Esophagus muscularis mucosa (tissue), 4 donors: Measurements from ENCODE around the gene TRAF5. TPM values are rescaled to one million over a fixed set of nuclear protein-coding genes. Genes with fewer than 3 reads are reported as not detected.
A peak's percentile ranks its signal among the peaks of the same experiment; 100 is the strongest.

ENCODE experiments used
- DNase-seq: peaks from one replicate; pipeline ENCODE4 v3.0.0-alpha.2; 2017; ENCODE audit errors: extremely low spot score
- H3K27ac ChIP-seq, 4 donors: fragments of 200-600 bp; sonication (generic); replicated peaks in 1 of 4; 1 replicate in 3 of 4; 2 replicates in 1 of 4; pipeline ENCODE4 v1.5.1; 2016 to 2019; ENCODE audit warnings: mild to moderate bottlenecking in 1 of 4
- H3K27me3 ChIP-seq, 4 donors: fragments of 200-600 bp; sonication (generic); one replicate each; pipeline versions ENCODE4 v1.5.1 to v1.6.0; 2016 to 2019
- H3K36me3 ChIP-seq, 4 donors: fragments of 200-600 bp; sonication (generic); one replicate each; pipeline ENCODE4 v1.5.1; 2016 to 2019
- H3K4me1 ChIP-seq, 4 donors: fragments of 200-600 bp; sonication (generic); one replicate each; pipeline ENCODE4 v1.5.1; 2016 to 2019
- H3K4me3 ChIP-seq, 4 donors: fragments of 200-600 bp; sonication (generic); 1 replicate in 2 of 4; 2 replicates in 2 of 4; pipeline ENCODE4 v1.5.1; 2016 to 2019; ENCODE audit warnings: mild to moderate bottlenecking in 4 of 4, moderate library complexity in 1 of 4
- H3K9me3 ChIP-seq, 4 donors: fragments of 200-600 bp; sonication (generic); 1 replicate in 3 of 4; 2 replicates in 1 of 4; pipeline ENCODE4 v1.5.1; 2016 to 2019
- EP300 ChIP-seq: sonication (generic); formaldehyde crosslinking; IDR thresholded peaks from one replicate; pipeline ENCODE4 v1.6.1; 2017; ENCODE audit warnings: antibody characterized with exemption
- POLR2A ChIP-seq: fragments of 450-650 bp; IDR thresholded peaks from one replicate; pipeline ENCODE4 v1.6.1; 2017; ENCODE audit warnings: antibody characterized with exemption, moderate library complexity, mild to moderate bottlenecking, low read depth
- POLR2AphosphoS5 ChIP-seq, 2 donors: sonication (generic); formaldehyde crosslinking; IDR thresholded peaks; one replicate each; pipeline ENCODE4 v1.6.1; 2017; ENCODE audit warnings: antibody characterized with exemption in 2 of 2
- whole genome bisulfite sequencing: methylation state at CpG from one replicate; pipeline ENCODE4 v1.1.5; 2018; 5-methylcytosine and 5-hydroxymethylcytosine counted together
- intact Hi-C: fragments of 100-400 bp; cut with DNase I; formaldehyde crosslinking; loops from one replicate; pipeline ENCODE4 v1.15.1; 2023
- total RNA-seq, 4 donors: library from RNA; depleted of rRNA; stranded (reverse); fragments of >200 nt; gene quantifications; one replicate each; pipeline versions ENCODE4 v1.1.0 to v1.2.1, GENCODE V29; 2016
- TF ChIP-seq, protein P1 (sequence below), 3 experiments: fragments of 200-600 bp in 2 of 3; fragments of 450-650 bp in 1 of 3; sonication (generic) in 2 of 3; IDR thresholded peaks; one replicate each; pipeline ENCODE4 v1.5.1; 2017 to 2019; ENCODE audit warnings: antibody characterized with exemption in 3 of 3, mild to moderate bottlenecking in 2 of 3, moderate library complexity in 1 of 3

Gene TRAF5, protein sequence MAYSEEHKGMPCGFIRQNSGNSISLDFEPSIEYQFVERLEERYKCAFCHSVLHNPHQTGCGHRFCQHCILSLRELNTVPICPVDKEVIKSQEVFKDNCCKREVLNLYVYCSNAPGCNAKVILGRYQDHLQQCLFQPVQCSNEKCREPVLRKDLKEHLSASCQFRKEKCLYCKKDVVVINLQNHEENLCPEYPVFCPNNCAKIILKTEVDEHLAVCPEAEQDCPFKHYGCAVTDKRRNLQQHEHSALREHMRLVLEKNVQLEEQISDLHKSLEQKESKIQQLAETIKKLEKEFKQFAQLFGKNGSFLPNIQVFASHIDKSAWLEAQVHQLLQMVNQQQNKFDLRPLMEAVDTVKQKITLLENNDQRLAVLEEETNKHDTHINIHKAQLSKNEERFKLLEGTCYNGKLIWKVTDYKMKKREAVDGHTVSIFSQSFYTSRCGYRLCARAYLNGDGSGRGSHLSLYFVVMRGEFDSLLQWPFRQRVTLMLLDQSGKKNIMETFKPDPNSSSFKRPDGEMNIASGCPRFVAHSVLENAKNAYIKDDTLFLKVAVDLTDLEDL
- total RNA-seq, result 10 to 100 TPM; 14.9 to 29.7 (median 23.9) TPM

DNA sequence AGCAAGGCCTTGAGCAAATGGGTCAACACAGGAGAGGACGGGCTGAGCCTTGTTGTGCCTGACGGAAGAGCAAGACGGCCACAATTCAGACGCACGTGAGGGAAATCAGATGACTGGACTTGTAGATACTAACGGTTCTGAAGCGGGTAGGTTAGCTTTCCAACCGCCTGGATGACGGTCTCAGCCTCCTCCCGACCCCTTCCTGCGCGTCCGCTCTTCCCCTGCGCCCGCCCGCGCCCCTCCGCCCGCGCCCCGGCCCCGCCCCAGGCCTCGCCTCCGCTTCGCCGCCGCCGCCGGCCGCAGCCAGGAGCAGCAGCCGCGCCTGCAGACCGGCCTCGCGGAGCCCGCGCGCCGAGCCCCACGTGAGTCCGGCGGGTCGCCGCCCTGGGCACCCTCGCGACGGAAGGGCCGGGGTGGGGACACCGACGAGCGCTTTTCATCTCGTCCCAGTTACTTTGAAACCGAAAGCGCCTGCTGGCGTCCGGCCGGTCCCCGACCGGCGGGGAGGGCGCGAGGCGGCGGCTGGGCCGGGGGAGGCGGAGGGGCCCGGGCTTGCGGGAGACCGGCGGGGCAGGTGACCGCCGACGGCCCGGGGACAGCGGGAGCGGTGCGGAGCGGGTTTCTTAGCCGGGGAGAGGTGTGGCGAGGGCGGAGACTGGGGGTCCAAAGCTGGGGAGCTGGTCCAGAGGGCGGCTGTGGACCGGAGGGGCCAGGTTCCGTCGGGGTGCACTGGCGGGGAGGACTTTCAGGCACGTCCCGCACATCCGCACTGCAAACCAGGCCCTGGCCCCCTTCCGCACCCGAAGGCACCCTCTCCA, at the start of gene TRAF5:
Gene TRAF5, plus strand, starts transcription at position 306 of the 818 bp plus-strand sequence. CDS start 26,407 bp downstream, outside the sequence.
- intact Hi-C loops, result loop anchor here (2.0 to 10.0 kb wide), 3 partner anchors 68 to 328 kb away; partner anchors contain the start of gene RCOR3
- TF ChIP-seq, protein P1, sequence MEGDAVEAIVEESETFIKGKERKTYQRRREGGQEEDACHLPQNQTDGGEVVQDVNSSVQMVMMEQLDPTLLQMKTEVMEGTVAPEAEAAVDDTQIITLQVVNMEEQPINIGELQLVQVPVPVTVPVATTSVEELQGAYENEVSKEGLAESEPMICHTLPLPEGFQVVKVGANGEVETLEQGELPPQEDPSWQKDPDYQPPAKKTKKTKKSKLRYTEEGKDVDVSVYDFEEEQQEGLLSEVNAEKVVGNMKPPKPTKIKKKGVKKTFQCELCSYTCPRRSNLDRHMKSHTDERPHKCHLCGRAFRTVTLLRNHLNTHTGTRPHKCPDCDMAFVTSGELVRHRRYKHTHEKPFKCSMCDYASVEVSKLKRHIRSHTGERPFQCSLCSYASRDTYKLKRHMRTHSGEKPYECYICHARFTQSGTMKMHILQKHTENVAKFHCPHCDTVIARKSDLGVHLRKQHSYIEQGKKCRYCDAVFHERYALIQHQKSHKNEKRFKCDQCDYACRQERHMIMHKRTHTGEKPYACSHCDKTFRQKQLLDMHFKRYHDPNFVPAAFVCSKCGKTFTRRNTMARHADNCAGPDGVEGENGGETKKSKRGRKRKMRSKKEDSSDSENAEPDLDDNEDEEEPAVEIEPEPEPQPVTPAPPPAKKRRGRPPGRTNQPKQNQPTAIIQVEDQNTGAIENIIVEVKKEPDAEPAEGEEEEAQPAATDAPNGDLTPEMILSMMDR (IDR thresholded peaks at IDR 0.05), result no peak
- TF ChIP-seq POLR2AphosphoS5 (IDR thresholded peaks at IDR 0.05), result peak; percentile 55 to 69
- under 1% methylated on average over 33 of the region's 91 CpGs for WGBS
- H3K4me1 ChIP-seq, result peaks cover 12 to 56% (median 52%) of the 10 kb centered on the region in 4 donors
- no peaks in the 10 kb centered on the region for H3K27me3 ChIP-seq
- H3K27ac ChIP-seq, result peak within 1 kb of the TSS; percentile 91 to 95 (median 92)
- no peaks in the 10 kb centered on the region for H3K9me3 ChIP-seq
- no peaks in the 10 kb centered on the region for H3K36me3 ChIP-seq
- DNase-seq, result no peak
- peak within 1 kb of the TSS; percentile 80 to 90 (median 86) for H3K4me3 ChIP-seq

DNA sequence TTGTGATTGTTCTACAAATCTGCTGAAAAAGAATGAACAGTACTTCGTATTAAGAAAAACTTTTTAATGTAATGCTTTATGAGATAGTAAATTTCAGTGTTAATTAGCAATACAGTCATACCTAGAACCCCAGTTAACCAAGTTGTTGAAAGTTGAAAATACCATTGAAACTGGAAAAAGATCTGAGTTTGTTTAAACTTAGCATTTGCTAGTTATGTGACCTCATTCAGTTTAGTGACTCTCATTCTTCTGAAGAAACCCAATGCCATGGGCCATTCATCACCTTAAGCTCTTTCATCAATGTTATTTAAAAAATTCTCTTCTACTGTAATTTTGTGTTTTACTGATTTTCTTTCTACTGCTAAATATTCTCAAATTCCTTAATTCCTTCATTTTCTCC, 47.3 kb upstream of the TRAF5 start:
- H3K9me3 ChIP-seq, result no peaks in the 10 kb centered on the region
- no peaks in the 10 kb centered on the region for H3K27me3 ChIP-seq
- peaks cover 14 to 23% (median 16%) of the 10 kb centered on the region in 4 donors for H3K4me1 ChIP-seq
- 0% methylated on average over 1 of the region's 1 CpG for WGBS
- no peak overlapping the region for H3K4me3 ChIP-seq
- TF ChIP-seq POLR2AphosphoS5 (IDR thresholded peaks at IDR 0.05) (no peak), EP300 (no peak), POLR2A (no peak)
- TF ChIP-seq, protein P1 (IDR thresholded peaks at IDR 0.05), result no peak
- intact Hi-C loops, result no loop called here
- no peak overlapping the region for H3K27ac ChIP-seq
- peaks cover 28 to 91% (median 60%) of the 10 kb centered on the region in 4 donors for H3K36me3 ChIP-seq
- no peak for DNase-seq

DNA sequence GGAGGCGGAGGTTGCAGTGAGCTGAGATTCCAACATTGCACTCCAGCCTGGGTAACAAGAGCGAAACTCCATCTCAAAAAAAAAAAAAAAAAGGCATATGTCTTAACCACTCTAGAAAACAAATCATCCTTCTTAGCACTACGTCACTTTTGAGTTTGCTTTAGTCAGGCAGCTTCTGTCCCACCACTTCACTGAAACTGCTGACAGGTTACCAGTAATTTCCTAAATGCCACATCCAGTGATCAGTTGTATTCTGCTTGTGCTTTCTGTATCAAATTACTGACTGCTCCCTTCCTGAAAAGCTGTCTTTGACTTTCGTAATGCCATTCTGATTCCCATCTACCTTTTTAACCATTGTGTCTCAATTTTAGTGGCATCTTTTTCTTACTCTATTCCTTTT, 45.7 kb upstream of the TRAF5 start:
- no peak for TF ChIP-seq POLR2AphosphoS5 (IDR thresholded peaks at IDR 0.05)
- Histone ChIP-seq H3K36me3 (peaks cover 33 to 96% (median 63%) of the 10 kb centered on the region in 4 donors), H3K4me3 (no peak overlapping the region), H3K27ac (no peak overlapping the region), H3K4me1 (peaks cover 4 to 12% (median 7%) of the 10 kb centered on the region in 4 donors), H3K27me3 (no peaks in the 10 kb centered on the region), H3K9me3 (no peaks in the 10 kb centered on the region)
- WGBS, result 93% methylated on average over 4 of the region's 4 CpGs
- intact Hi-C loops, result no loop called here
- DNase-seq, result no peak

DNA sequence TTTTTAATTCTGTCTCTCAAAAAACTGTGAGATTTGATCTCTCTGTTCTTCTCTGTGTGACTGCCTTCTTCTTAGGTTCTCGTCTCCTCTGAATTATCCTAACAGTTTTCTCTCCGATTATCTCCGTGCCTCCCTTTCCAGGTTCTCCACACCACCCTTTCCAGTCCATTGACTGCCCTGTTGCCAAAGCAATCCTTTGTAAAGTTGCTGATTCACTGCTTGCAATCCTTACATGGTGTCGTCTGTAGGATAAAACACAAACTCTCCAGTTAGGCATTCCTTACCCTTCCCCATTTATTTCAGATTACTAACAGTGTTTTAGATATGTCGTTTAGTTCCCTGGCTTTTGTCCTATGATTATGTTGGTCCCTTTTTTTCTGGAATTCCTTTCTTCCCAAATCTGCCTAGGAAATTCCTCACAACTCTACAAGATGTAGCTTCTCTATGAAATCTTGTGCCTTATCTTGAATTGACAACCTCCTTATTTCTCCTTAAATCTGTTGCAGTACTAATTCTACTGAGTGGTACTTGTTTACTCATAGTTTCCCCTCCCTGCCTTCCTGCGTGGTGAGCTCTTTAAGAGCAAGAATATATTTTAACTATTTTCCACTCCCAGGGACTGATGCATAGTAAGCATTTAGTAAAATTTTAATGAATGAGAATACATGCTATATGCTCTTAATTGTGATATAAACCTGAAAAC, 45.2 kb upstream of the TRAF5 start:
- no peak for DNase-seq
- no peaks in the 10 kb centered on the region for H3K9me3 ChIP-seq
- WGBS, result 67% methylated on average over 6 of the region's 6 CpGs
- TF ChIP-seq EP300, result no peak
- no peak for TF ChIP-seq POLR2AphosphoS5 (IDR thresholded peaks at IDR 0.05)
- TF ChIP-seq, protein P1 (IDR thresholded peaks at IDR 0.05), result no peak
- no peak for TF ChIP-seq POLR2A
- peak overlapping the region in 1 of 4 donors; percentile 16 for H3K27ac ChIP-seq
- H3K4me1 ChIP-seq, result peaks cover 0 to 9% (median 4%) of the 10 kb centered on the region in 4 donors
- intact Hi-C loops, result no loop called here
- H3K27me3 ChIP-seq, result no peaks in the 10 kb centered on the region
- H3K4me3 ChIP-seq, result no peak overlapping the region
- peaks cover 33 to 95% (median 61%) of the 10 kb centered on the region in 4 donors for H3K36me3 ChIP-seq
